HepG2 (cell line): ENCODE measurements around the gene ZNF106. TPM values are rescaled to one million over a fixed set of nuclear protein-coding genes. Genes with fewer than 3 reads are reported as not detected.

Source experiments
- BHLHE40 ChIP-seq: IDR thresholded peaks from 2 replicates; pipeline ENCODE4 v1.6.1; 2011; ENCODE audit warnings: low read length, improper control_type of control experiment
- JARID2 ChIP-seq: sonication (generic); formaldehyde crosslinking; IDR thresholded peaks from 2 replicates; pipeline ENCODE4 v1.8.1; 2023; ENCODE audit warnings: missing genetic modification reagents, inconsistent platforms; ENCODE audit not compliant: insufficient replicate concordance
- KDM5B ChIP-seq: sonication (generic); formaldehyde crosslinking; IDR thresholded peaks from 2 replicates; pipeline ENCODE4 v1.4.0; 2020; ENCODE audit warnings: missing genetic modification reagents, mild to moderate bottlenecking, borderline replicate concordance
- KLF13 ChIP-seq: sonication (generic); formaldehyde crosslinking; IDR thresholded peaks from 2 replicates; pipeline ENCODE4 v1.4.0; 2020; ENCODE audit warnings: mild to moderate bottlenecking, missing genetic modification reagents
- KLF9 ChIP-seq: IDR thresholded peaks from 2 replicates; pipeline ENCODE4 v1.6.1; 2016; ENCODE audit warnings: low read depth
- NCOA1 ChIP-seq: sonication (generic); formaldehyde crosslinking; IDR thresholded peaks from 2 replicates; pipeline ENCODE4 v1.9.0; 2021; ENCODE audit warnings: missing genetic modification reagents
- PCBP2 ChIP-seq: fragments of 200-400 bp; formaldehyde crosslinking; optimal IDR thresholded peaks from 2 replicates; pipeline ENCODE3; 2018; ENCODE audit warnings: low read length, low read depth; ENCODE audit not compliant: poor library complexity, severe bottlenecking
- SRSF4 ChIP-seq: fragments of 200-400 bp; formaldehyde crosslinking; IDR thresholded peaks from one replicate; pipeline ENCODE4 v1.6.1; 2018; ENCODE audit warnings: mild to moderate bottlenecking, low read depth, low read length, moderate library complexity; ENCODE audit not compliant: poor library complexity, severe bottlenecking
- ZKSCAN1 ChIP-seq: fragments of 150-350 bp; IDR thresholded peaks from 2 replicates; pipeline ENCODE4 v1.6.1; 2014; ENCODE audit warnings: low read length
- ZNF33A ChIP-seq: sonication (generic); formaldehyde crosslinking; IDR thresholded peaks from 2 replicates; pipeline ENCODE4 v1.5.1; 2020; ENCODE audit warnings: missing genetic modification reagents, mild to moderate bottlenecking, moderate library complexity, borderline replicate concordance
- ZNF44 ChIP-seq: sonication (generic); formaldehyde crosslinking; IDR thresholded peaks from 2 replicates; pipeline ENCODE4 v1.5.1; 2020; ENCODE audit warnings: mild to moderate bottlenecking, missing genetic modification reagents
- polyA plus RNA-seq, 8 experiments: library from polyadenylated mRNA; depleted of rRNA in 3 of 8; stranded (reverse) in 7 of 8; unstranded in 1 of 8; fragments of >200 nt; fragmentation: Illumina TruSeq in 4 of 8; extraction: Trizol in 4 of 8; gene quantifications; 2 replicates each; pipeline versions ENCODE4 v1.2.1 to v1.2.3, GENCODE V29; 2011 to 2016; ENCODE audit warnings: low read depth in 4 of 8, missing spikeins in 1 of 8, mixed read lengths in 1 of 8; ENCODE audit not compliant: insufficient read depth in 1 of 8
- total RNA-seq, 5 experiments: library from RNA; depleted of rRNA; stranded (reverse); fragments of >200 nt; fragmentation: Illumina TruSeq; extraction: Trizol; gene quantifications; 2 replicates each; pipeline ENCODE4 v1.2.3, GENCODE V29; 2016; ENCODE audit warnings: low read depth in 1 of 5
- TF ChIP-seq, protein P1 (sequence below): IDR thresholded peaks from 2 replicates; pipeline ENCODE4 v1.4.0; 2020; ENCODE audit warnings: mild to moderate bottlenecking, missing genetic modification reagents
- TF ChIP-seq, protein P2 (sequence below): sonication (generic); formaldehyde crosslinking; IDR thresholded peaks from 2 replicates; pipeline ENCODE4 v1.8.0; 2022; ENCODE audit warnings: mild to moderate bottlenecking, missing genetic modification reagents, borderline replicate concordance
- TF ChIP-seq, protein P3 (sequence below): sonication (generic); formaldehyde crosslinking; conservative IDR thresholded peaks from 2 replicates; pipeline ENCODE4 v1.4.0; 2020; ENCODE audit warnings: missing genetic modification reagents
- TF ChIP-seq, protein P4 (sequence below): fragments of 450-650 bp; IDR thresholded peaks from 2 replicates; pipeline ENCODE4 v1.6.1; 2016
- TF ChIP-seq, protein P5 (sequence below): sonication (generic); formaldehyde crosslinking; IDR thresholded peaks from 2 replicates; pipeline ENCODE4 v1.5.1; 2020; ENCODE audit warnings: missing genetic modification reagents, mild to moderate bottlenecking, borderline replicate concordance

The ZNF106 gene
- total and polyA plus RNA-seq, 2 of the 13 experiments (the other 11 are each of a cell fraction or from before 2014, with no cell fraction given): 12.5 to 35.1 TPM

DNA sequence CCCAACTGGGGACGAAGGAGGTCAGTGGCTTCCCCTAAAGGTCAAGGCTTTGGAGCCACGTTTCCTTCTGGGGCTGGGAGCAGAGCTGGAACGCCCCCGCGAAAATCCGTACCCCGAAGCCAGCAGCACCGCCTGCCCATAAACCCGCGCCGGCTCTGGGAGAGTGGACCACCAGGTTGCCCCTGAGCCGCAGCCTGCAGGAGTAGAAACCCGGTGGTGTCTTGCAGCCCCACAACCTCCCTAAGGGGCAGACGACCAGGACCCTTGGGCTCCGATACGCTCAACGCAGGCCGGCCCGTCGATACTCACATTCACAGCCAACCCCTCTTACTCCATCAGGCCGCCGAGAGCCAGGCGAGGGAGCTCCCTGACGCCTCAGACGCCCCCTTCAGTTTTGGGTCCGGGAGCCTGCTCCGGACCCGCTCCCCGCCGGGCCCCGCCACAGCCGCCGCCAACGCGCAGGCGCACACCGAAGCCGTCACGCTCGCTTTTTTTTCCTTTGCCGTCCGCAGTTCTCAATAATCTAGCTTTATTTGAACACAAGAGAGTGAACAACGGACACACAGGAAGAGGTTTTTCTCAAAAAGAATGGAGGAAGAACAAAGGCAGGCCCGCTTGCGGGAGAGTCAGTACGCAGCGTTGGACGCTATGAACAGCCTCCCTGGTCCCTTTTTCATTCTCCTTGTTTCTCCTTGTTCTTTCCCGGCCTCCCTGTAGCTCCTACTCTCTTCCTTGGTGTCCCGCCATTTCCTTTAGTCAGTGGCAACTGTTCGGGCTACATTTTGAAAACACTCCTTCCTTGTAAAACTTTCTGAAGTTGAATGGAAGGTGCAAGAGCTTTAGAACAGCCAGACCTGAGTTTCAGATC is at the start of gene ZNF106 (continued):
- TF ChIP-seq, protein P1, sequence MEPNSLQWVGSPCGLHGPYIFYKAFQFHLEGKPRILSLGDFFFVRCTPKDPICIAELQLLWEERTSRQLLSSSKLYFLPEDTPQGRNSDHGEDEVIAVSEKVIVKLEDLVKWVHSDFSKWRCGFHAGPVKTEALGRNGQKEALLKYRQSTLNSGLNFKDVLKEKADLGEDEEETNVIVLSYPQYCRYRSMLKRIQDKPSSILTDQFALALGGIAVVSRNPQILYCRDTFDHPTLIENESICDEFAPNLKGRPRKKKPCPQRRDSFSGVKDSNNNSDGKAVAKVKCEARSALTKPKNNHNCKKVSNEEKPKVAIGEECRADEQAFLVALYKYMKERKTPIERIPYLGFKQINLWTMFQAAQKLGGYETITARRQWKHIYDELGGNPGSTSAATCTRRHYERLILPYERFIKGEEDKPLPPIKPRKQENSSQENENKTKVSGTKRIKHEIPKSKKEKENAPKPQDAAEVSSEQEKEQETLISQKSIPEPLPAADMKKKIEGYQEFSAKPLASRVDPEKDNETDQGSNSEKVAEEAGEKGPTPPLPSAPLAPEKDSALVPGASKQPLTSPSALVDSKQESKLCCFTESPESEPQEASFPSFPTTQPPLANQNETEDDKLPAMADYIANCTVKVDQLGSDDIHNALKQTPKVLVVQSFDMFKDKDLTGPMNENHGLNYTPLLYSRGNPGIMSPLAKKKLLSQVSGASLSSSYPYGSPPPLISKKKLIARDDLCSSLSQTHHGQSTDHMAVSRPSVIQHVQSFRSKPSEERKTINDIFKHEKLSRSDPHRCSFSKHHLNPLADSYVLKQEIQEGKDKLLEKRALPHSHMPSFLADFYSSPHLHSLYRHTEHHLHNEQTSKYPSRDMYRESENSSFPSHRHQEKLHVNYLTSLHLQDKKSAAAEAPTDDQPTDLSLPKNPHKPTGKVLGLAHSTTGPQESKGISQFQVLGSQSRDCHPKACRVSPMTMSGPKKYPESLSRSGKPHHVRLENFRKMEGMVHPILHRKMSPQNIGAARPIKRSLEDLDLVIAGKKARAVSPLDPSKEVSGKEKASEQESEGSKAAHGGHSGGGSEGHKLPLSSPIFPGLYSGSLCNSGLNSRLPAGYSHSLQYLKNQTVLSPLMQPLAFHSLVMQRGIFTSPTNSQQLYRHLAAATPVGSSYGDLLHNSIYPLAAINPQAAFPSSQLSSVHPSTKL (CRISPR knock-in tag): peak; percentile 44
- TF ChIP-seq ZKSCAN1: peak; percentile 88
- peak; percentile 88; the same call in 1 of the 2 replicates for TF ChIP-seq ZNF44 (CRISPR knock-in tag)
- peak; percentile 55; the same call in 1 of the 2 replicates for TF ChIP-seq KDM5B (CRISPR knock-in tag)
- TF ChIP-seq, protein P2, sequence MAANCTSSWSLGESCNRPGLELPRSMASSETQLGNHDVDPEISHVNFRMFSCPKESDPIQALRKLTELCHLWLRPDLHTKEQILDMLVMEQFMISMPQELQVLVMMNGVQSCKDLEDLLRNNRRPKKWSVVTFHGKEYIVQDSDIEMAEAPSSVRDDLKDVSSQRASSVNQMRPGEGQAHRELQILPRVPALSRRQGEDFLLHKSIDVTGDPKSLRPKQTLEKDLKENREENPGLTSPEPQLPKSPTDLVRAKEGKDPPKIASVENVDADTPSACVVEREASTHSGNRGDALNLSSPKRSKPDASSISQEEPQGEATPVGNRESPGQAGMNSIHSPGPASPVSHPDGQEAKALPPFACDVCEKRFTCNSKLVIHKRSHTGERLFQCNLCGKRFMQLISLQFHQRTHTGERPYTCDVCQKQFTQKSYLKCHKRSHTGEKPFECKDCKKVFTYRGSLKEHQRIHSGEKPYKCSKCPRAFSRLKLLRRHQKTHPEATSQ (CRISPR knock-in tag): peak; percentile 76; the same call in 1 of the 2 replicates
- TF ChIP-seq, protein P3, sequence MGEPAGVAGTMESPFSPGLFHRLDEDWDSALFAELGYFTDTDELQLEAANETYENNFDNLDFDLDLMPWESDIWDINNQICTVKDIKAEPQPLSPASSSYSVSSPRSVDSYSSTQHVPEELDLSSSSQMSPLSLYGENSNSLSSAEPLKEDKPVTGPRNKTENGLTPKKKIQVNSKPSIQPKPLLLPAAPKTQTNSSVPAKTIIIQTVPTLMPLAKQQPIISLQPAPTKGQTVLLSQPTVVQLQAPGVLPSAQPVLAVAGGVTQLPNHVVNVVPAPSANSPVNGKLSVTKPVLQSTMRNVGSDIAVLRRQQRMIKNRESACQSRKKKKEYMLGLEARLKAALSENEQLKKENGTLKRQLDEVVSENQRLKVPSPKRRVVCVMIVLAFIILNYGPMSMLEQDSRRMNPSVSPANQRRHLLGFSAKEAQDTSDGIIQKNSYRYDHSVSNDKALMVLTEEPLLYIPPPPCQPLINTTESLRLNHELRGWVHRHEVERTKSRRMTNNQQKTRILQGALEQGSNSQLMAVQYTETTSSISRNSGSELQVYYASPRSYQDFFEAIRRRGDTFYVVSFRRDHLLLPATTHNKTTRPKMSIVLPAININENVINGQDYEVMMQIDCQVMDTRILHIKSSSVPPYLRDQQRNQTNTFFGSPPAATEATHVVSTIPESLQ: 0 out of 2 replicates have a peak, but pooled peaks have one; percentile 18
- no peak for TF ChIP-seq PCBP2
- TF ChIP-seq KLF9 (CRISPR knock-in tag): no peak
- TF ChIP-seq, protein P4, sequence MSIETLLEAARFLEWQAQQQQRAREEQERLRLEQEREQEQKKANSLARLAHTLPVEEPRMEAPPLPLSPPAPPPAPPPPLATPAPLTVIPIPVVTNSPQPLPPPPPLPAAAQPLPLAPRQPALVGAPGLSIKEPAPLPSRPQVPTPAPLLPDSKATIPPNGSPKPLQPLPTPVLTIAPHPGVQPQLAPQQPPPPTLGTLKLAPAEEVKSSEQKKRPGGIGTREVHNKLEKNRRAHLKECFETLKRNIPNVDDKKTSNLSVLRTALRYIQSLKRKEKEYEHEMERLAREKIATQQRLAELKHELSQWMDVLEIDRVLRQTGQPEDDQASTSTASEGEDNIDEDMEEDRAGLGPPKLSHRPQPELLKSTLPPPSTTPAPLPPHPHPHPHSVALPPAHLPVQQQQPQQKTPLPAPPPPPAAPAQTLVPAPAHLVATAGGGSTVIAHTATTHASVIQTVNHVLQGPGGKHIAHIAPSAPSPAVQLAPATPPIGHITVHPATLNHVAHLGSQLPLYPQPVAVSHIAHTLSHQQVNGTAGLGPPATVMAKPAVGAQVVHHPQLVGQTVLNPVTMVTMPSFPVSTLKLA: no peak
- TF ChIP-seq KLF13: no peak
- TF ChIP-seq, protein P5, sequence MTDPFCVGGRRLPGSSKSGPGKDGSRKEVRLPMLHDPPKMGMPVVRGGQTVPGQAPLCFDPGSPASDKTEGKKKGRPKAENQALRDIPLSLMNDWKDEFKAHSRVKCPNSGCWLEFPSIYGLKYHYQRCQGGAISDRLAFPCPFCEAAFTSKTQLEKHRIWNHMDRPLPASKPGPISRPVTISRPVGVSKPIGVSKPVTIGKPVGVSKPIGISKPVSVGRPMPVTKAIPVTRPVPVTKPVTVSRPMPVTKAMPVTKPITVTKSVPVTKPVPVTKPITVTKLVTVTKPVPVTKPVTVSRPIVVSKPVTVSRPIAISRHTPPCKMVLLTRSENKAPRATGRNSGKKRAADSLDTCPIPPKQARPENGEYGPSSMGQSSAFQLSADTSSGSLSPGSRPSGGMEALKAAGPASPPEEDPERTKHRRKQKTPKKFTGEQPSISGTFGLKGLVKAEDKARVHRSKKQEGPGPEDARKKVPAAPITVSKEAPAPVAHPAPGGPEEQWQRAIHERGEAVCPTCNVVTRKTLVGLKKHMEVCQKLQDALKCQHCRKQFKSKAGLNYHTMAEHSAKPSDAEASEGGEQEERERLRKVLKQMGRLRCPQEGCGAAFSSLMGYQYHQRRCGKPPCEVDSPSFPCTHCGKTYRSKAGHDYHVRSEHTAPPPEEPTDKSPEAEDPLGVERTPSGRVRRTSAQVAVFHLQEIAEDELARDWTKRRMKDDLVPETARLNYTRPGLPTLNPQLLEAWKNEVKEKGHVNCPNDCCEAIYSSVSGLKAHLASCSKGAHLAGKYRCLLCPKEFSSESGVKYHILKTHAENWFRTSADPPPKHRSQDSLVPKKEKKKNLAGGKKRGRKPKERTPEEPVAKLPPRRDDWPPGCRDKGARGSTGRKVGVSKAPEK: no peak
- peak; percentile 42; the same call in 1 of the 2 replicates for TF ChIP-seq ZNF33A
- peak; percentile 91; the same call in 1 of the 2 replicates for TF ChIP-seq NCOA1 (CRISPR knock-in tag)
- no peak for TF ChIP-seq SRSF4
- no peak for TF ChIP-seq JARID2 (CRISPR knock-in tag)
- TF ChIP-seq BHLHE40: no peak
